H9 (cell line): ENCODE measurements around the gene CRY1. TPM values are rescaled to one million over a fixed set of nuclear protein-coding genes. Genes with fewer than 3 reads are reported as not detected.
A peak's percentile ranks its signal among the peaks of the same experiment; 100 is the strongest.

Source experiments
- DNase-seq: peaks from one replicate; pipeline ENCODE4 v3.0.0-alpha.2; 2017
- H2AFZ ChIP-seq: one replicate; pipeline ENCODE4 v1.6.1; 2013; ENCODE audit warnings: mild to moderate bottlenecking, low read length, control low read depth, moderate library complexity
- H2AK5ac ChIP-seq: 2 replicates; pipeline ENCODE4 v1.6.1; 2013; ENCODE audit warnings: low read length, control low read depth, mixed read lengths; ENCODE audit not compliant: insufficient read length
- H2BK120ac ChIP-seq: one replicate; pipeline ENCODE4 v1.6.1; 2013; ENCODE audit warnings: low read depth, mild to moderate bottlenecking, low read length, control low read depth, inconsistent platforms; ENCODE audit not compliant: poor library complexity, severe bottlenecking
- H2BK12ac ChIP-seq: 2 replicates; pipeline ENCODE4 v1.6.1; 2013; ENCODE audit warnings: low read length, control low read depth, mixed read lengths, low read depth; ENCODE audit not compliant: insufficient read length
- H2BK15ac ChIP-seq: 2 replicates; pipeline ENCODE4 v1.6.1; 2013; ENCODE audit warnings: low read depth, low read length, control low read depth
- H2BK20ac ChIP-seq: one replicate; pipeline ENCODE4 v1.6.1; 2013; ENCODE audit warnings: low read depth, mild to moderate bottlenecking, low read length, control low read depth, inconsistent platforms; ENCODE audit not compliant: poor library complexity, severe bottlenecking
- H2BK5ac ChIP-seq: 2 replicates; pipeline ENCODE4 v1.6.1; 2013; ENCODE audit warnings: low read length, control low read depth, mixed read lengths; ENCODE audit not compliant: insufficient read length
- H3K14ac ChIP-seq: 2 replicates; pipeline ENCODE4 v1.6.1; 2013; ENCODE audit warnings: low read length, control low read depth; ENCODE audit not compliant: insufficient read depth
- H3K18ac ChIP-seq: 2 replicates; pipeline ENCODE4 v1.6.1; 2013; ENCODE audit warnings: low read depth, mild to moderate bottlenecking, mixed read lengths, low read length, control low read depth; ENCODE audit not compliant: insufficient read length
- H3K23ac ChIP-seq: 2 replicates; pipeline ENCODE4 v1.6.1; 2013; ENCODE audit warnings: low read length, control low read depth, mixed read lengths, low read depth; ENCODE audit not compliant: insufficient read length
- H3K23me2 ChIP-seq: 2 replicates; pipeline ENCODE4 v1.6.1; 2013; ENCODE audit warnings: low read depth, mild to moderate bottlenecking, mixed read lengths, low read length, control low read depth; ENCODE audit not compliant: insufficient read length, poor library complexity, severe bottlenecking
- H3K27ac ChIP-seq: 2 replicates; pipeline ENCODE4 v1.5.1; 2013; ENCODE audit warnings: low read length, control low read depth, mixed read lengths, low read depth; ENCODE audit not compliant: insufficient read length
- H3K27me3 ChIP-seq: 2 replicates; pipeline ENCODE4 v1.6.1; 2013; ENCODE audit warnings: low read length, control low read depth, inconsistent platforms; ENCODE audit not compliant: insufficient read depth
- H3K4ac ChIP-seq: 2 replicates; pipeline ENCODE4 v1.6.1; 2013; ENCODE audit warnings: low read depth, mild to moderate bottlenecking, control low read depth, inconsistent platforms, low read length, moderate library complexity
- H3K4me1 ChIP-seq: 2 replicates; pipeline ENCODE4 v1.6.1; 2013; ENCODE audit warnings: low read length, control low read depth, inconsistent platforms; ENCODE audit not compliant: insufficient read depth
- H3K4me2 ChIP-seq: 2 replicates; pipeline ENCODE4 v1.6.1; 2013; ENCODE audit warnings: low read length, control low read depth, mixed read lengths; ENCODE audit not compliant: insufficient read length, insufficient read depth
- H3K56ac ChIP-seq: 2 replicates; pipeline ENCODE4 v1.6.1; 2013; ENCODE audit warnings: low read depth, mild to moderate bottlenecking, mixed read lengths, low read length, control low read depth; ENCODE audit not compliant: insufficient read length
- H3K79me1 ChIP-seq: 2 replicates; pipeline ENCODE4 v1.6.1; 2013; ENCODE audit warnings: low read depth, mild to moderate bottlenecking, moderate library complexity, low read length, control low read depth, inconsistent platforms; ENCODE audit not compliant: insufficient read depth, poor library complexity, severe bottlenecking
- H3K79me2 ChIP-seq: 2 replicates; pipeline ENCODE4 v1.6.1; 2013; ENCODE audit warnings: low read length, control low read depth, inconsistent platforms; ENCODE audit not compliant: insufficient read depth
- H3K9ac ChIP-seq: 2 replicates; pipeline ENCODE4 v1.6.1; 2013; ENCODE audit warnings: low read length, control low read depth, mixed read lengths; ENCODE audit not compliant: insufficient read length; ENCODE audit errors: extremely low read depth
- H3K9me3 ChIP-seq: one replicate; pipeline ENCODE4 v1.6.1; 2013; ENCODE audit warnings: low read depth, low read length, inconsistent platforms; ENCODE audit not compliant: control insufficient read depth
- H3T11ph ChIP-seq: one replicate; pipeline ENCODE4 v1.6.1; 2013; ENCODE audit warnings: mild to moderate bottlenecking, low read length, control low read depth, inconsistent platforms
- H4K20me1 ChIP-seq: one replicate; pipeline ENCODE4 v1.6.1; 2013; ENCODE audit not compliant: control insufficient read depth, insufficient read length, insufficient read depth
- H4K5ac ChIP-seq: 2 replicates; pipeline ENCODE4 v1.6.1; 2013; ENCODE audit warnings: low read depth, mild to moderate bottlenecking, mixed read lengths, low read length, control low read depth; ENCODE audit not compliant: insufficient read length
- H4K8ac ChIP-seq: replicated peaks from 2 replicates; pipeline ENCODE4 v1.6.1; 2013; ENCODE audit warnings: low read length, control low read depth, mixed read lengths, low read depth; ENCODE audit not compliant: insufficient read length
- H4K91ac ChIP-seq: 2 replicates; pipeline ENCODE4 v1.6.1; 2013; ENCODE audit warnings: low read depth, mild to moderate bottlenecking, moderate library complexity, mixed read lengths, low read length, control low read depth; ENCODE audit not compliant: insufficient read length
- H3K27ac Mint-ChIP-seq, 3 experiments: 2 replicates in 2 of 3; 3 replicates in 1 of 3; pipeline ENCODE4 v1.8.0; 2020 to 2021; ENCODE audit warnings: mixed read lengths in 3 of 3, mild to moderate bottlenecking in 1 of 3, moderate library complexity in 1 of 3
- H3K27me3 Mint-ChIP-seq: 2 replicates; pipeline ENCODE4 v1.8.0; 2021; ENCODE audit warnings: low read depth, mild to moderate bottlenecking, moderate library complexity, mixed read lengths
- H3K36me3 Mint-ChIP-seq, 3 experiments: 2 replicates in 2 of 3; 3 replicates in 1 of 3; pipeline ENCODE4 v1.8.0; 2020 to 2021; ENCODE audit warnings: low read depth in 3 of 3, mixed read lengths in 3 of 3; ENCODE audit not compliant: insufficient read depth in 1 of 3
- H3K4me1 Mint-ChIP-seq, 2 experiments: 2 replicates each; pipeline ENCODE4 v1.8.0; 2020; ENCODE audit warnings: mixed read lengths in 2 of 2
- H3K4me3 Mint-ChIP-seq, 2 experiments: 2 replicates in 1 of 2; 3 replicates in 1 of 2; pipeline ENCODE4 v1.8.0; 2020 to 2021; ENCODE audit warnings: mild to moderate bottlenecking in 2 of 2, mixed read lengths in 2 of 2, moderate library complexity in 1 of 2
- H3K9me3 Mint-ChIP-seq, 2 experiments: 2 replicates in 1 of 2; 3 replicates in 1 of 2; pipeline ENCODE4 v1.8.0; 2020; ENCODE audit warnings: mild to moderate bottlenecking in 2 of 2, mixed read lengths in 2 of 2, moderate library complexity in 1 of 2
- CTCF ChIP-seq: fragments of 200-600 bp; sonication (generic); conservative IDR thresholded peaks from 3 replicates; pipeline ENCODE4 v1.8.0; 2021; ENCODE audit warnings: antibody characterized with exemption, mild to moderate bottlenecking
- WGBS: extraction: QIAGEN DNeasy Blood & Tissue Kit; methylation state at CpG from one replicate; pipeline ENCODE4 v1.1.7; 2013; ENCODE audit warnings: missing lambda C conversion rate, low lambda C conversion rate, mixed read lengths; ENCODE audit not compliant: insufficient read length; ENCODE audit errors: extremely low coverage; 5-methylcytosine and 5-hydroxymethylcytosine counted together
- total RNA-seq: library from RNA; stranded (reverse); gene quantifications from 2 replicates; pipeline ENCODE4 v1.2.1, GENCODE V29; 2021

CRY1 gene
- total RNA-seq, 1 experiment from 2014 or later = 23.5 TPM

- no peak for TF ChIP-seq CTCF
- no peak overlapping the region for H4K91ac ChIP-seq
- peaks cover 13% of the 10 kb centered on the region in 2 experiments for H3K4me1 Mint-ChIP-seq
- H3K23me2 ChIP-seq = peaks cover 10% of the 10 kb centered on the region
- no peaks in the 10 kb centered on the region for H3K9me3 ChIP-seq
- DNase-seq = no peak
- no peak overlapping the region for H3K4me2 ChIP-seq
- H3K4ac ChIP-seq = no peak overlapping the region
- WGBS = no CpG with 5 or more reads among the region's 1 CpG
- H3K14ac ChIP-seq = no peak overlapping the region
- H2BK12ac ChIP-seq = no peak overlapping the region
- H3T11ph ChIP-seq = no peak overlapping the region
- no peak overlapping the region for H3K18ac ChIP-seq
- no peaks in the 10 kb centered on the region; a peak in 1 of 5 replicates for H3K9me3 Mint-ChIP-seq
- H3K27ac Mint-ChIP-seq = no peak overlapping the region
- H3K27me3 ChIP-seq = no peaks in the 10 kb centered on the region; the same call in 1 of the 2 replicates
- H3K4me1 ChIP-seq = no peaks in the 10 kb centered on the region
- no peak overlapping the region for H3K56ac ChIP-seq
- no peaks in the 10 kb centered on the region for H4K20me1 ChIP-seq
- H2BK15ac ChIP-seq = no peak overlapping the region
- H2BK120ac ChIP-seq = no peak overlapping the region
- H3K79me1 ChIP-seq = no peaks in the 10 kb centered on the region
- peaks cover 21% of the 10 kb centered on the region for H3K27me3 Mint-ChIP-seq
- no peak overlapping the region for H2AFZ ChIP-seq
- 0 out of 2 replicates have a peak, but pooled peaks cover 2% of the 10 kb centered on the region for H3K79me2 ChIP-seq
- no peak overlapping the region for H4K8ac ChIP-seq
- no peak overlapping the region for H2AK5ac ChIP-seq
- H3K27ac ChIP-seq = no peak overlapping the region
- no peak overlapping the region for H4K5ac ChIP-seq
- peak overlapping the region; percentile 88 to 98 for H3K4me3 Mint-ChIP-seq
- no peak overlapping the region for H3K23ac ChIP-seq
- no peak overlapping the region for H3K9ac ChIP-seq
- H2BK20ac ChIP-seq = no peak overlapping the region
- no peak overlapping the region for H2BK5ac ChIP-seq
- no peaks in the 10 kb centered on the region; a peak in 1 of 7 replicates for H3K36me3 Mint-ChIP-seq
These were observed 135.8 kb downstream of the CRY1 start for GRCh38 chr12:106957583-106957982.
